ENCODE results near the gene DOK3. TPM values are rescaled to one million over a fixed set of nuclear protein-coding genes. Genes with fewer than 3 reads are reported as not detected.

Gene DOK3
- total RNA-seq, 1 donor from 2014 or later = 13.6 TPM

DNA sequence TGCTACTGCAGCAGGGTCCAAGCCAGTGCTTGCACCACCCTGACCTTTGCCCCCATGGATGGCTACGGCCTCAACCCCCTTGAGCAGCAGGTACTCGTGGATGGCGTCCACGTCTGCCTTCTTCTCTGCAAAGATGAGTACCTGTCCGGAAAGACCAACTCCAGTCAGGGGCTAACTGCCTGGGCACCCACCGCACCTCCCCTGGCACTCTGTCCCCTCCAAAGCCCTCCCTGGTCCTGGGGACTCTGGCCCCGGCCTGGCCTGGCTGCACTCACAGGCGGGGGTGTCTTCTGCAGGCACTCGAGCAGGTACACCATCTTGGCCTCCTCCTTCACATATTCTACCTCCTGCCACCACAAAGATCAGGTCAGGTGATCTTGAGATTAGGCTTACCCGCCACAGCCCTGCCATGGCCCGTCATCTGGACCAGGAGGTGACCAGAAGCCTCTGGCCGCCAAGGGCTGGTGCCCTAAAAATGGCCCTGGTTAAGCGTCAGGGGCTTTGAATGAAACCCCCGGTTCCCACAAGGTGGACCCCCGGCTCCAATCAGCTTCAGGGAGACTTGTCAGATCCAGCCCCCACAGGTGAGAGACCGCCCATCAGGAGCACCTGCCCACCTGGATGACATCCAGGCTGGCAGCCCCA lies 3.2 kb upstream of the DOK3 start:
- no peak for DNase-seq (ENCODE audit: low read depth)

DNA sequence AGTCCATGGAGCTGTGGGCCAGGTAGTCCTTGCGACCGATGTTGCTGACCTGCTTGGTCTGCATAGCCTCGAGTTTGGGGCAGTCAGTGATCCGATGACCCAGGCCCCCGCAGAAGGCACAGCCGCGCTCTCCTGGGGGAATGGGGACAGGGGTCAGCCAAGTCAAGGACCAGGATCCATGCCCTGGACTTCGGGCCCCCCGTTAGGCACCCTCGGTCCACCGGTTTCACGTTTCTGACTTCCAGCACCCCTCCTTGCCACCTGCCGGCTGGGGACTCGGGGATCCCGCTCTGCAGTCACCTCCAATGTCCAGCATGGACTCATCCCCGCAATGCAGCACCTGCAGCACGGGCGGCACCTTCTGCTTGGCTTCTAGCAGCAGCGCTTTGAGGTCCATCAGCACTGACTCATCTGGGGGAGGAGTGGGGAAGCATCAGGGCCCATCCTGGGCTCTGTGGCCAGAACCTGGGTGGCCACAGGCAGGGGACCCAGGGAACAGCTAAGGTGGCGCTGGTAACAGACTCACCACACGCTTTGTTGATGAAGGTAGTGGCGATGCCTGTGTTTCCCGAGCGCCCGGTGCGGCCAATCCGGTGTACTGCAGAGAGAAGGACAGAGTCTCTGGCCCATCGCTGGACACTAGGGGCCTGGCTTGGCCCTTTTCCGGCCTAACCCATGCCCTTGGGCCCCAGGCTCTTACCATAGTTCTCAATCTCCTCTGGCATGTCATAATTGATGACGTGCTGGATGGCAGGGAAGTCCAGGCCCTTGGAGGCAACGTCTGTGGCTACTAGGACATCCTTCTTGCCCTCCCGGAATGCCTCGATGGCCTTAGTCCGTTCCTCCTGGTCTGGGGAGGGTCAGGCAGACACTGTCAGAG lies 2.4 kb upstream of the DOK3 start:
- no peak for DNase-seq (ENCODE audit: low read depth)

DNA sequence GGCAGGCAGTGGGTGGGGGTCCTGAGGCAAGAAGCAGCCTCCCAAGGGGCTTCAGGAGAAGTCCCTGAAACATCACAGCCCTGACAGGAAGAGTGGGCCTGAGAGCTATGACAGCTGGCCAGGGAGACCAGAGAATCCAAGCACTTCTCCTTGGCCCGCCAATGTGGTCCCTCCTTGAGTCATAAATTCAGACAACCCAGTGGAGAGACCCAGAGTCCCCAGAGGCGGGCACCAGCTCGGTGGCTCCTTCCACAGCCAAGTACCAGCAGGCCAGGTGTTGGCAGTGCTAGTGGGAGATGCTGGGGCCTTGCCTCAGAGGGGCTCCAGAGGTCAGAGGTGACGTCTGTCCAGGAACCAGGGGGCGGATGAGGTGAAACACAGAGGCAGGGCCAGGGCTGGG lies 1.6 kb upstream of the DOK3 start:
- no peak for DNase-seq (ENCODE audit: low read depth)

DNA sequence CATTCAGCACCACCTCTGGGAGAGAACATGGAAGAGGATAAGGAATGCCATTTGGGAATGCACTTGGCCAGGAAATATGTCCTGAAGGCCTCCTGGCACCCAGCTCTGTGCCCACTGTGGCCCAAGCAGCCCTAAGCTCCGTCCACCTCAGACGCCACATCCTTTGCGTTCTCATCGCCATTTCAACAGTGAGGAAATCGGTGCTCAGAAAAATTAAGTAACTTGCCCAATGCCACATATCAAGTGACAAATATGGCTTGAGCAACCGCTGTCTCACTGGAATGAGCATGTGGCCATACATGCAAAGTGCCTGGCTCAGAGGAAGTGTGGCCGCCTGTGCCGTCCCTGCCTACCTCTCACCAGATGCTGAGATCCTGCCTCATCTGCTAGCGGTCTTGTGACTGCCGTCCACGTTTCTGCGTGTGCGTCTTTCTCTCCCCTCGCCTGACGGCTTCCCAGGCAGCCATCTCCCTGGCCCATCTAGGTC lies 984 bp upstream of the DOK3 start:
- no peak for DNase-seq (ENCODE audit: low read depth)

DNA sequence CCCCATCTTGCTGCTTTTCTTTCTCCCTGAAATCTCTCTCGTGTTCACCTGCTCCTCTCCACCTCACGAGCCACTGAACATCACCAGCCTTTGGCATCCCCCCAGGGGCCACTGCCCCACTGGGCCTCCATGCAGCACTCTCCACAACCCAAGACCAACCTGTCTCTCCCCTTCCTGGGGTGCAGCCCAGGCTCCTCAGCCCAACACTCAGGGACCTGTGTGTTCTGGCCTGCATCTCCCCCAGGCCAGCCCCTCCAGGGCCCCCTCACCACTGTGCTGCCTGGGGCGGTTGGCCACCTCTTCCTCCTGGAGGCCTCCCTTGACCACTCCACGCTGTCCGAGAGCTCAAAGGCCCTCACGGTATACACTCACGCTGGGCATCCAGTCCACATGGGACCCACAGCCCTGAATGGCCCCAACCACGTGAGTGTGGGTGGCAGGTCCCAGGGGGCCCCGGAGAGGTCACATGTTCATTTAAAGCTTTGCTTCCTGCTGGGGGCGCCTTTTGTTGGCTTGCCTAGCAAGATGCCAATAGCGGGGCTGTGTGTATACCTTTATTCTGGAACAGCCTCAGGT lies 453 bp upstream of the DOK3 start:
- no peak for DNase-seq (ENCODE audit: low read depth)

DNA sequence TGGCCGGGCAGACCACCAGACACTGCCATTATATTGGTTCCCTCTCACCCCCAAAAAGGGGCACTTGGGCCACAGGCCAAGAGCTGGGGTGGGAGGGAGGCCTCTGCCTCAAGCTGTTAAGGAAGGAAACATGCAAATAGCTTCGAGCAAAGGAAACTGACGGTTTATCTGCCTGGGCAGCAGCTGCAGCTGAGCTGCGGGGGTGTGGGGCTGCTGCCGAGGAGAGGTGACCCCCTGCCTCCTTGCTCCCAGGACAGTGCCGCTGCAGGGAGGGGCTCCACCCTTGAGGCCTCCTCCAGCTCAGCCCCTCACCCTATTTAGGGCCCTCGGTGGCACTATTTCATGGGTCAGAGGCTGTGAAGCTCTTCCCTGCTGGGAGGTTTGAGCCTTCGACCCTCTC lies 789 bp downstream of the DOK3 start:
- DNase-seq (ENCODE audit: low read depth) = no peak

DNA sequence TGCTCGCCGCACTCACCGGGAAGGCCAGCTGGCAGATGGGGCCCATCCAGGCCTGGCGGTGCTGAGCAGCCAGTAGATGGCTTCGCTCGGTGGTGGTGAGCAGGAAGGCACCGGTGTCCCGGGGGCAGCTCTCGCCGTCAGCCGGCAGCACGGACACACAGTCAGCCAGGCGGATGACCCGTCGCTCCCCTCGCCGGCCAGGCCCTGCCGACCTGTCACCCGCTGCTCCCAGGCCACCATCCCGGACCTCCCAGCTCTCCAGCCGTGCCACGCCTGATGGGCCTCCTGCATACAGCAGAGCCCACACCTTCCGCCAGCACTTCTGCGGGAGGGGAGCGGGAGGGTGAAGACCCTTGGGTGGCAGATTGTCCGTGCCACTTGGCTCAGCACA lies 1.4 kb downstream of the DOK3 start:
- DNase-seq (ENCODE audit: low read depth) = no peak

DNA sequence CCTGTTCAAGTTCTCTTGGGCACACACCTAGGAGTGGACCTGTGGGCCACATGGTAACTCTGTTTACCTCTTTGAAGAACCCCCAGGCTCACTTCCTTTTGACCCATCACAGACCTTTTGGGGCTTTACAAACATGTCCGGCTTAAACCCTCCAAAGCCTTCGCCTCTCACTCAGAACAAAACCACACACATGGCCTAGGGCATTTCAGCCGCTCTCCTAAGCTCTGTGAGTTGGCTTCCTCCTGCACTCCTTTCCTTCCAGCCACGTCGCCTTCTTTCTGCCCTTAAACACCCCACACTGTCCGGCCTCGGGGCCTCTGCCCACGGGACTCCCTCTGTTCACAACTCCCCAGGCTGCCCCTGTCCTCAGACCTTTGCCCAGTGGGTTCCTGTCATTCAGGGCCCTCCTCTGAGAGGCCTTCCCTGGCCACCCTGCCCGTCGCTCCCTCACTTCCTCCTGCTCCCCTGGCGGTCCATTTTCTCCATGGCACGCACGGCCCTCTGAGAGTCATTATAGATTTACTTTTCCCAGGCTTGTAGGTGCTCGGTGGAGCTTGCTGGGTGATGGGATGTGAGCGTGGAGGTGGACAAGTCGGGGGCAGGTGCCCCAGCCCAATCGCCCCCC lies 1.9 kb downstream of the DOK3 start:
- no peak for DNase-seq (ENCODE audit: low read depth)

DNA sequence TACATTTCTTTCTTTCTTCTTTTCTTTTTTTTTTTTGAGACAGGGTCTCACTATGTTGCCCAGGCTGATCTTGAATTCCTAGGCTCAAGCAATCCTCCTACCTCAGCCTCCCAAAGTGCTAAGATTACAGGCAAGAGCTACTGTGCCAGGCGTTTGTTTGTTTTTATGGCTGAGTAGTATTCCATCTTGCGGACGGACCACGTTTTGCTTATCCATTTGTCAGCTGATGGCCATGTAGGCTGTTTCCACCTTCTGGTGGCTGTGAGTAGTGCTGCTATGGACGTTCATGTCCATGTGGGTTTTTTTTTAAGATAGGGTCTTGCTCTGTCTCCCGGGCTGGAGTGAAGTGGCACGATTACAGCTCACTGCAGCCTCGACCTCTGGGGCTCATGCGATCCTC lies 2.5 kb downstream of the DOK3 start:
- no peak for DNase-seq (ENCODE audit: low read depth)

DNA sequence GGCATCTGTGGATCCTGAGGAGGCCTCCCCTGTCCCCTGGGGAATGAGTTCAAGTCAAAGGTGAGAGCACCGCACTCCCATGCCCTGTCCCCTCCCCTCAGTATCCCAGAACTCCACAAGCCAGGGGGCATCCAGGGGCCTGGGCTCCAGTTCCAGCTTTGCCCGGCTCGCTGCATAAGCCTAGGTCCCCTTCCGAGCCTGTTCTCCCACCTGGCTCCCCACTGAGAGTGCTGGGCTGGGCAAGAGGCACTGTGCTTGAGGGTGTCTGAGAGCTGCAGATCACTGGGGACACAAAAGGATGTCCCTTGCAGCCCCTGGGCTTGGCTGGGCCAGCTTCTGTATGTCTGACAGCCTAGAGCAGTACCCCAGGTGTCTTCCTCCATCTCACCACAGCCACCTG lies 4.6 kb downstream of the DOK3 start:
- no peak for DNase-seq (ENCODE audit: low read depth)

DNA sequence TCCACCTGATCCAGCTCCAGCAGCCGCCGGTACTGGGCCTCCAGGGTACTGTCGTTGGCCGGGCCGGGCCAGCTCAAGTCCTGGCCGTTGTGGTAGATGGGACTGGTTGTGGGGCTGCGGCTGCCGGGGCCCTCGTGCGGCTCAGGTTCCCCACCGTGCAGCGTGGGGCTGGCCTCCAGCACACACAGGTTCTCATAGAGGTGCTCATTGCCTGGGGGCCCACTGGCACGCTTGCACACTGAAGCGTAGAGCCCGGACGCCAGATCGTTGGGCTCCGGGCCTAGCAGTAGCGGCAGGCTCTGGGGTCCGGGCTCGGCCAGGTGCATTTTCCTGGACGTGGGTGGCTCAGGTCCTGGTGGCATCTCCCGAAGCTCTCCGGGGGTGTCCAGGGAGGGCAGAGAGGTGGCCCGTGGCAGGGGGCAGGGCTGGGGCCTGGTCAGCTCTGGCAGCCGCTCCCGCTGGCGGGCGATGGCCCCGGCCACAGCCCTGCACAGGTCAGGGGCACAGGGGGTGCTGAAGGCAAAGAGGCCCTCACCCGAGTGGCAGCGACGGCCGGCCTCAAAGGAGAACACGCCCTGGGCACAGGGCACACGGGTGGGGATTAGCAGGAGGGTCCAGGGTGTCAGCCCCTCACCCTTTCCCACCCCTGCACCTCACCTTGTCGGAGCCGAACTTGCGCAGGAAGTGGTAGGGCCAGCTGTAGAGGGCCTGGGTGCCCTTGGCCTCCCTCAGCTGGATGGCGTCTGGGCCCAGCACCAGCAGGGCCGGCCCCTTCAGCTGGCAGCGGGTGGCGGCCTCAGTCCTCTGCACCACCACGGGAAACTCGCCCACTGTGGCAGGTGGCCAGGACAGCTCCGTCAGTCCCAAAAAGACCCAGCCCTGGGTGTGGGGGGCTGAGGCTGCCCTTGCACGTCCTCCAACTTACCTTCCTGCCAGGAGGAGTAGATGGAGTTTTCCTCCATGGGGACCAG lies 5.3 kb downstream of the DOK3 start:
- no peak for DNase-seq (ENCODE audit: low read depth)

DNA sequence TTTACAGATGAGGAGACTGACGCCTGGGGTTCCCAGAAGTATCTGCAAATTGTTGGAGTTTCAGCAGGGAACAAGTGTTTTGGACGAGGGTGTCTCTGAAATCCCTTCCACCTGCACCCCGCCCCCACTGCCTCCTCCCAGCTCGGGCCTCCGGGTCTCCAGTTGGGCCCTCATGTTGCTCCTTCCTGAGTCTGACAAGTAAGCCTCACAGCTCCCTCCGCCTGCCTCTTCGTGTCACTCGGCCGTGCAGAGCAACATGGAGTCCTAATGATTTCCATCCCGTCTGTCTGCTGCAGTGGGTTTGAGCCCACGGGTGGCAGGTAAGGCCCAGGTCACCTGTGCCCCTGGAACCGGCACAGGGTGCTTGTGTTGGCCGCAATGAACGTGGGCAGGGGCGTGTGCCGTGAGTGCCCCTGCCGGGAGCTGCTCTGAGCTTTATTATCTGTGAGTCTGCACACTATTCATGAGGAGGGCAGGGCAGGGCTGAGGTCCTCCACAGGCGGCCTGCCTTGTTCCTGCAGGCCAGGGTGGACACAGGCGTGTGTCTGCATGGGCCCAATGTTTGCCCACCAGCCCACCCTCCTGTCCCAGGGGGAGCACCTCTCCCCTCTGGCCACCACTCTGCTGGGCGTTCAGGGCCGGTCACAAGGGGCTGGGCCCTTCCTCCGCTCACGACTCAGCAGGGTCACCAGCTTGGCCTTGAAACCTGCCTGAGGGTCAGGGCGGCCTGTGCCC lies 6.1 kb downstream of the DOK3 start:
- DNase-seq (ENCODE audit: low read depth) = no peak

DNA sequence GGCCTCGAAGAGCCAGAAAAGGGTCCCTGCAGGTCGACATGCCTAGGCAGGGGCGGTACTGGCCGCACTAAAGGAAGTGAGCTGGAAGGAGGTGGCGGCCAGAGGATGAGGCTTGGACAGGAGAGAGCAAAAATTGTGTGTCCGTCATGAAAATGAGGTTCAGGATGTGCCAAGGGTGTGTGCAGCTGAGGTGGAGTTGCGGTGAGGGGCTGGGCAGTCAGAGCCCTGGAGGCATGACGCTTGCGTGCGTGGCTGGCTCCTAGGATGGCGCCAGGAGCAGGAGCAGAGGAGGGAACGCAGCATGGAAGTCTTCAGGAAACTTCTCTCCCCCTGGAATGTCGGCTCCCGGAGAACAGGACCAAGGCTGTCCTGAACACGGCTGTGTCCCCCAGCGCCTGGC lies 6.7 kb downstream of the DOK3 start:
- DNase-seq (ENCODE audit: low read depth) = no peak

DNA sequence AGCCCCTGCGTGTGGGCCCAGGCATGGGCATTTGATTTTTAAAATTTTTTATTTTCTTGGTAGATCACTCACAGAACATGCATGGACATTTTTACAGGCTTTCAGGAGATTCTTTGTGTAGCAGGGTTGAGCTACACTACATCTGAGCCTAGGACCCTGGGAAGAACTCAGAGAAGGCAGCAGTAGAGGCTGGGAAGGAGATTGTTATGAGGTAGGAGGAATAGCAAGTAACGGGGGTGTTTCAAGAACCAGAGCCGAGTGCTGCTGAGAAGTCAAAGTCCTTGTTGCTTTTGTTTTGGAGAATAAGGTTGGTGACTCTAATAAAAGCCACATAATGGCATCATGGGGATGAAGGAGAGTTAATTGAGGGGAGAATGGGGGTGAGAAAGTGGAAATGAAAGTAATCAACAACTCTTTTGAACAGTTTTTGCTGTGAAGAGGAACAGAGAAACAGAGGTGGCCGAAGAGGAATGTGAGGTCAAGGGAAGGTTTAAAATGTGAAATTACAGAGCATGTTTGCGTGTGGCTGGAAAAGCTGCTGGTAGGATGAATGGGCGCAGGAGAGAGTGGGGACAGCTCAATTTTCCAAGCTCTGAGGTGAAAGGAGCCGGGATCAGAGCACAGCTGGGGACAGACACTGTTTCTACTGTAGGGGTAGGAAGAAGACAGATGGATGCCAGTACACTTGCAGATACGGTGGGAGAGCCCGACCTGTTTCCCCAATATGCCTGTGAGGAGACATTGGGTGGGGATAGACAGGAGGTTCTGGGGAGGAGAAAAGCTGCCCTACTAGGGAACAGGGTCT lies 7.5 kb downstream of the DOK3 start:
- DNase-seq (ENCODE audit: low read depth) = no peak

DNA sequence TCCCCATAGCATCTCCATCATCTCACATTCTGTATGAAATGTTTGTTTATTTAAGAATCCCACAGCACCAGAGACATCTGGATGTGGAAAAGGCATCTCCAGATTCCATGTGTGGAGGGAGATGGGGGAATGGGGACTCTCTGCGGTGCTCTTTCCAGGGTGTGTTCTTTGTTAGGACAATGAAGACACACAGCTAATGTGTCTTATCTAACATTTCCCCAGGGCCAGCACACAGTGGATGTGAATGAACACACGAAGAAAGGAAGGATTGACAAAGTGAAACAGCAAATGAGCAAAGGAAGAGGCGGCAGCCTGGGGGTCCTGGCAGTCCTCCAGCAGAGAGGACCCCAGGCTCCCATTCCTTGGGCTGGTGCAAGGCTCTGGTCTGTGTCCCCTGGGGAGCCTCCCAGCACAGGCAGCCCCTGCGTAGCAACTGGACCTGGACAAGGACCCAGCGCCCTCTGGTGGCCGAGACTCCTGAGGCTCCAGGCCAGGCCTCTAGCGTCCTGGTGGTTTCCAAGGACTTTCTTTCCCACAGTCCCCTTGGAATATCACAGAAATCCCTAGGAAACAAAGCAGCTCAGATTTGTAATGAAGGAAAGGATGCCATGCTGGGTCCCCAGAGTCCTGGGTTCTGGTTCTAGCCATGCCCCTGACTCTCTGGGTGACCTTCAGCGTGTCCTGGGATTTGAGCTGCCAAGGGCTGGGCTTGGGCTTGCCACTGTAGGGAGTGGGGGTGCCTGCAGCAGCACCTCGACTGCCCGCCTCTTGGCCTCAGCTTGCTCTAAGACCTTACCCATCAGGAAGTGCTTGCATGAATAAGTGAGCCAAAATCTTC lies 8.7 kb downstream of the DOK3 start:
- DNase-seq (ENCODE audit: low read depth) = peak; percentile 52

DNA sequence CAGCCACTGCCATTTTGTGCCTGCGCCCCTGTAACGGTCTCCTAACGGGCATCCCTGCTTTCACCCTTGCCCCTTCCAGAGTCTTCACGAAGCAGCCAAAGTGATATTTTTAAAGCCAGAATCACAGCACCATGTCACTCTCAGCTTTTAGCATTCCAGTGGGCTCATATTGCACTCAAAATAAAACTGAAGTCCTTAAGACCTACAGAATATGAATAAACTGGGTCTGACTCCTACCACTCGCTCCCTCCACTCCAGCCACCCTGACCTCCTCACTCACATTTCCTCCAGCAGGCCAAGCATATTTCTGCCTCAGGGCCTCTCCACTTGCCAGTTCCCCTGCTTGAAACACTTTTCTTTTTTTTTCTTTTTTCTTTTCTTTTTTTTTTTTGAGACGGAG lies 9.8 kb downstream of the DOK3 start:
- no peak for DNase-seq (ENCODE audit: low read depth)

DNA sequence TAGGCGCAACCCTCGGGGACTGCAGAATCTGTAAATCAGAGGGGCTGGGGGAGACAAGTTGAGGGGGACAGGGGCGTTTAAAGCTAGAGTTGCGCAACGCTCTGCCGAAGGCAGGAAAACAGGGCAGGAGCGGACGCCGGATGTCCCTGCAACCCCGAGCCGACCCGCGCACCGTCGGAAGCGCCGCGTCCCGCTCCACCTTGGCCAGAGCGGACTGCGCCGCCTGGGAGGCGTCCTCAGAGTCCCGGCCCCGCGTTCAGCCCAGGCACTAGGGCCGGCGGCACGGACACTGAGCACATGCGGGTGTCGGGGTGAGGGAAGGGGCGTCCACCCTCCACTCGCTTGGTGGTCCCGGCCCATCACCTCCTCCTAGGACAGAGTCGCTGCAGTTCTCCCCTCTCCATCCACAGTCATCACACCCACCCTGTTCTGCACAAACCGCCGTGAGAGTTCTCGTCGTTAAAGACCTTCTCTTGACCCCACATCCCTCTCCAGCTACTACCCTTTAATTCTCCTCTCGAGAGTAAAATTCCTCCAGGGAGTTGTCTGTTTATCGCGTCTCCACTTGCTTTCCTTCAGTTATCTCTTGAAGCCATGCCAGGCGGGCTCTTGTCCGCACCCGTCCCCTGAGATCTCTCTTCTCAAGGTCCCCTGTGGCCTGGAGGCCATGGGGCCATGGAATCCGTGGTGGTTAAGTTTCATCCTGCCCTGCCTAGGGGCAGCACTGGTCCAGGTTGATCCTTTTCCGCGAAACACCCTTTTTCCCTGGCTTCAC lies 11.4 kb downstream of the DOK3 start:
- DNase-seq (ENCODE audit: low read depth) = no peak
